HCT116 (cell line): Measurements from ENCODE around the gene UBE3C. TPM values are rescaled to one million over a fixed set of nuclear protein-coding genes. Genes with fewer than 3 reads are reported as not detected.

ENCODE experiments used
- ATAC-seq: fragments of 200-7000 bp; cut with Tn5 transposase; 2 replicates; pipeline ENCODE4 v1.9.1; 2020; ENCODE audit warnings: mild to moderate bottlenecking, moderate library complexity
- BruUV-seq: library from RNA; stranded (reverse); fragments of 400-500 nt; replicated peaks from 2 replicates; lab custom pipeline; 2021; lab: Mats Ljungman, UMichigan
- CTCF ChIA-PET: fragments of 300-600 bp; sonication (Branson Sonifier 250); formaldehyde crosslinking; loops from one replicate; lab custom pipeline; 2021; ENCODE audit warnings: antibody characterized with exemption; lab: Charles Lee
- POLR2A ChIA-PET: fragments of 300-600, 350-600 bp; sonication (Branson Sonifier 250); formaldehyde crosslinking; loops from one replicate; lab custom pipeline; 2021; ENCODE audit warnings: antibody characterized with exemption; lab: Charles Lee
- RAD21 ChIA-PET, 2 experiments: fragments of 300-600 bp; sonication (Branson Sonifier 250); formaldehyde crosslinking; loops; one replicate each; lab custom pipeline; 2023; ENCODE audit warnings: low total read pairs in 2 of 2; ENCODE audit not compliant: uncharacterized antibody in 2 of 2, unreplicated experiment in 2 of 2, low non-redundant PET in 1 of 2; lab: Charles Lee
- DNase-seq: peaks from one replicate; pipeline ENCODE4 v3.0.0-alpha.2; 2010; ENCODE audit warnings: low read depth, low spot score
- H2AFZ ChIP-seq: fragments of 200-600 bp; shearing (Covaris generic), sonication (generic); 2 replicates; pipeline ENCODE4 v1.6.1; 2017; ENCODE audit warnings: low read depth, mixed run types, mixed read lengths, antibody characterized with exemption, low read length; ENCODE audit not compliant: poor library complexity, severe bottlenecking
- H3K27ac ChIP-seq: 2 replicates; pipeline ENCODE4 v1.5.1; 2012; ENCODE audit warnings: low read depth, low read length
- H3K27me3 ChIP-seq: fragments of 200-600 bp; sonication (generic); 2 replicates; pipeline ENCODE4 v1.6.1; 2016; ENCODE audit warnings: mixed run types, low read length, mixed read lengths; ENCODE audit not compliant: insufficient read depth
- H3K36me3 ChIP-seq, 2 experiments: fragments of 200-500 bp in 1 of 2; fragments of 200-600 bp in 1 of 2; sonication (Bioruptor generic) in 1 of 2; sonication (generic) in 1 of 2; 2 replicates each; pipeline versions ENCODE4 v1.5.1 to v1.6.1; 2014 to 2016; ENCODE audit warnings: low read length in 2 of 2, inconsistent platforms in 1 of 2, mixed read lengths in 1 of 2, mixed run types in 1 of 2; ENCODE audit not compliant: insufficient read depth in 2 of 2, control insufficient read depth in 1 of 2
- H3K4me1 ChIP-seq, 2 experiments: fragments of 200-600 bp in 1 of 2; sonication (generic) in 1 of 2; 2 replicates each; pipeline versions ENCODE4 v1.5.1 to v1.6.1; 2012 to 2017; ENCODE audit warnings: low read length in 2 of 2, inconsistent platforms in 1 of 2, mild to moderate bottlenecking in 1 of 2, mixed read lengths in 1 of 2, mixed run types in 1 of 2, moderate library complexity in 1 of 2; ENCODE audit not compliant: insufficient read depth in 2 of 2, control insufficient read depth in 1 of 2
- H3K4me2 ChIP-seq: fragments of 200-600 bp; sonication (generic); 2 replicates; pipeline ENCODE4 v1.6.1; 2017; ENCODE audit warnings: mixed run types, low read length, mixed read lengths
- H3K4me3 ChIP-seq, 2 experiments: fragments of 200-600 bp in 1 of 2; sonication (generic) in 1 of 2; replicated peaks in 1 of 2; 2 replicates each; pipeline ENCODE4 v1.5.1; 2011 to 2016; ENCODE audit warnings: low read length in 2 of 2, control low read depth in 1 of 2, low read depth in 1 of 2, mild to moderate bottlenecking in 1 of 2, mixed read lengths in 1 of 2, mixed run types in 1 of 2
- H3K79me2 ChIP-seq: fragments of 200-600 bp; sonication (generic); 2 replicates; pipeline ENCODE4 v1.6.1; 2017; ENCODE audit warnings: mild to moderate bottlenecking, mixed run types, low read length, moderate library complexity, mixed read lengths; ENCODE audit not compliant: insufficient read depth
- H3K9ac ChIP-seq: fragments of 200-600 bp; sonication (generic); 2 replicates; pipeline ENCODE4 v1.6.1; 2016; ENCODE audit warnings: low read length, mixed read lengths
- H3K9me2 ChIP-seq: fragments of 200-600 bp; sonication (generic), shearing (Covaris generic); 2 replicates; pipeline ENCODE4 v1.6.1; 2017; ENCODE audit warnings: mixed run types, mild to moderate bottlenecking, moderate library complexity; ENCODE audit not compliant: insufficient read depth
- H3K9me3 ChIP-seq, 2 experiments: fragments of 200-500 bp in 1 of 2; fragments of 200-600 bp in 1 of 2; sonication (Bioruptor generic) in 1 of 2; sonication (generic) in 1 of 2; 2 replicates each; pipeline ENCODE4 v1.6.1; 2014 to 2017; ENCODE audit warnings: low read length in 2 of 2, mixed read lengths in 2 of 2, inconsistent platforms in 1 of 2, low read depth in 1 of 2, mild to moderate bottlenecking in 1 of 2, mixed run types in 1 of 2, moderate library complexity in 1 of 2; ENCODE audit not compliant: control insufficient read depth in 1 of 2, insufficient read depth in 1 of 2
- H4K20me1 ChIP-seq: fragments of 200-600 bp; sonication (generic), shearing (Covaris generic); 2 replicates; pipeline ENCODE4 v1.6.1; 2017; ENCODE audit warnings: mixed run types, mild to moderate bottlenecking, moderate library complexity; ENCODE audit not compliant: insufficient read depth
- CEBPB ChIP-seq: IDR thresholded peaks from 2 replicates; pipeline ENCODE4 v1.6.1; 2012; ENCODE audit warnings: low read depth
- ELF1 ChIP-seq: IDR thresholded peaks from 2 replicates; pipeline ENCODE4 v1.6.1; 2012; ENCODE audit warnings: low read depth, borderline replicate concordance
- EZH2phosphoT487 ChIP-seq: fragments of 200-600 bp; IDR thresholded peaks from 2 replicates; pipeline ENCODE4 v1.6.1; 2018; ENCODE audit warnings: antibody characterized with exemption, borderline replicate concordance
- JUND ChIP-seq: IDR thresholded peaks from 2 replicates; pipeline ENCODE4 v1.6.1; 2012
- POLR2AphosphoS5 ChIP-seq: IDR thresholded peaks from 2 replicates; pipeline ENCODE4 v1.6.1; 2011; ENCODE audit warnings: mild to moderate bottlenecking, low read depth, low read length, moderate library complexity
- RAD21 ChIP-seq: IDR thresholded peaks from 2 replicates; pipeline ENCODE4 v1.6.1; 2012; ENCODE audit warnings: low read depth, mild to moderate bottlenecking
- SP1 ChIP-seq: IDR thresholded peaks from 2 replicates; pipeline ENCODE4 v1.6.1; 2012; ENCODE audit warnings: low read depth
- SRF ChIP-seq: IDR thresholded peaks from 2 replicates; pipeline ENCODE4 v1.6.1; 2012; ENCODE audit warnings: low read depth
- TCF7L2 ChIP-seq: IDR thresholded peaks from 2 replicates; pipeline ENCODE4 v1.7.0; 2011; ENCODE audit warnings: borderline replicate concordance, inconsistent platforms; ENCODE audit not compliant: insufficient read depth, insufficient read length; ENCODE audit errors: extremely low read depth
- YY1 ChIP-seq: IDR thresholded peaks from 2 replicates; pipeline ENCODE4 v1.6.1; 2011; ENCODE audit warnings: low read length, low read depth, moderate library complexity, mild to moderate bottlenecking; ENCODE audit not compliant: insufficient replicate concordance; ENCODE audit errors: extremely low read depth
- ZFX ChIP-seq: fragments of 450-650 bp; IDR thresholded peaks from 2 replicates; pipeline ENCODE4 v1.6.1; 2017
- ZNF274 ChIP-seq: fragments of 200-500 bp; sonication (Bioruptor generic); IDR thresholded peaks from 2 replicates; pipeline ENCODE4 v1.6.1; 2014; ENCODE audit warnings: mild to moderate bottlenecking, low read depth, low read length, inconsistent platforms
- intact Hi-C: fragments of 100-400 bp; cut with micrococcal nuclease; formaldehyde crosslinking; loops from 2 replicates; pipeline ENCODE4 v1.10.0; 2022
- total RNA-seq: library from RNA; stranded (reverse); gene quantifications from one replicate; pipeline ENCODE4 v1.2.1, GENCODE V29; 2021; ENCODE audit not compliant: unreplicated experiment
- TF ChIP-seq, protein P1 (sequence below): IDR thresholded peaks from 2 replicates; pipeline ENCODE4 v1.6.1; 2012; ENCODE audit warnings: low read depth
- TF ChIP-seq, protein P2 (sequence below): IDR thresholded peaks from 2 replicates; pipeline ENCODE4 v1.6.1; 2012
- TF ChIP-seq, protein P3 (sequence below): IDR thresholded peaks from 2 replicates; pipeline ENCODE4 v1.6.1; 2011; ENCODE audit warnings: mild to moderate bottlenecking, low read length, moderate library complexity; ENCODE audit not compliant: insufficient replicate concordance; ENCODE audit errors: extremely low read depth
- TF ChIP-seq, protein P4 (sequence below): IDR thresholded peaks from 2 replicates; pipeline ENCODE4 v1.6.1; 2012

UBE3C gene
- total RNA-seq, 1 experiment from 2014 or later: 68.3 TPM

DNA sequence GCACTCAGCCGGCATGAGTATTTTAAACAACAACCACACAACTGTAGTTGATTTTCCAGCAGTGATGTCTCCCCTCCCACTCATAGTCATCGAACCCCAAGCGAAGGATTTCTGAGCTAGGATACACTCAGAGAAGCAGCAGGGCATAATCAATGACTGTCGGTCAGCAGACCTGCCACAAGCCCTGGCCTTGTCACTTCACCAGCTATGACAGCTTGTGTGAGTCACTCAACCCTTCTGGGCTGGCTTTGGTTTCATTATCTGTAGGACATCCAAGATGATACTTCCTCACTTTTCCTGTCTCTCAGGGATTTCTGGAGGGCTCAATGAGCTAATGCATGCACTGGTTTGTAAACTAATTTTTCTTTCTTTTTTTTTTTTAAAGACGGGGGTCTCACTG lies 22.0 kb upstream of the UBE3C start (continued):
- TF ChIP-seq, protein P1, sequence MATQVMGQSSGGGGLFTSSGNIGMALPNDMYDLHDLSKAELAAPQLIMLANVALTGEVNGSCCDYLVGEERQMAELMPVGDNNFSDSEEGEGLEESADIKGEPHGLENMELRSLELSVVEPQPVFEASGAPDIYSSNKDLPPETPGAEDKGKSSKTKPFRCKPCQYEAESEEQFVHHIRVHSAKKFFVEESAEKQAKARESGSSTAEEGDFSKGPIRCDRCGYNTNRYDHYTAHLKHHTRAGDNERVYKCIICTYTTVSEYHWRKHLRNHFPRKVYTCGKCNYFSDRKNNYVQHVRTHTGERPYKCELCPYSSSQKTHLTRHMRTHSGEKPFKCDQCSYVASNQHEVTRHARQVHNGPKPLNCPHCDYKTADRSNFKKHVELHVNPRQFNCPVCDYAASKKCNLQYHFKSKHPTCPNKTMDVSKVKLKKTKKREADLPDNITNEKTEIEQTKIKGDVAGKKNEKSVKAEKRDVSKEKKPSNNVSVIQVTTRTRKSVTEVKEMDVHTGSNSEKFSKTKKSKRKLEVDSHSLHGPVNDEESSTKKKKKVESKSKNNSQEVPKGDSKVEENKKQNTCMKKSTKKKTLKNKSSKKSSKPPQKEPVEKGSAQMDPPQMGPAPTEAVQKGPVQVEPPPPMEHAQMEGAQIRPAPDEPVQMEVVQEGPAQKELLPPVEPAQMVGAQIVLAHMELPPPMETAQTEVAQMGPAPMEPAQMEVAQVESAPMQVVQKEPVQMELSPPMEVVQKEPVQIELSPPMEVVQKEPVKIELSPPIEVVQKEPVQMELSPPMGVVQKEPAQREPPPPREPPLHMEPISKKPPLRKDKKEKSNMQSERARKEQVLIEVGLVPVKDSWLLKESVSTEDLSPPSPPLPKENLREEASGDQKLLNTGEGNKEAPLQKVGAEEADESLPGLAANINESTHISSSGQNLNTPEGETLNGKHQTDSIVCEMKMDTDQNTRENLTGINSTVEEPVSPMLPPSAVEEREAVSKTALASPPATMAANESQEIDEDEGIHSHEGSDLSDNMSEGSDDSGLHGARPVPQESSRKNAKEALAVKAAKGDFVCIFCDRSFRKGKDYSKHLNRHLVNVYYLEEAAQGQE: no peak
- TF ChIP-seq SRF (no peak), ZFX (no peak)

DNA sequence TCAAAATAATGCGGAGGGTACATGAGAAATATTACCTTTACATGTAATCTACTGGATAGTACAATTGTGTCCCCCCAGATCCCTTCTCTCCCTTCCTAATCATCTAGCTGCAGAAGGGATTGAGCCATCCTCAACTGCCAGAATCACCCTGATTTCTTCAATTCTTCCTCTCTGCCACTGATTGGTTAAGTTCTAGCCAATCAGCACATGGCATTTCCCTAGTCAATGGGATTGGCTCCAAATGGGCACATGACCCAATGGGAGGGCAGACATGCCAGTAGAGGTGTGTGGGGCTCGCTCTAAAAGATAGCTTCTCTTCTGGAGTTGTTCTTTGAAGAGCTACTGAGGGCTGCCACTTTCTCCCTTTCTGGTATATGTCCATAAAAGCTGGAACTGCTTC lies 20.9 kb upstream of the UBE3C start:
- ChIA-PET POLR2A (no interaction called here), CTCF (no interaction called here), RAD21 (no interaction called here)
- no peak overlapping the region for H3K4me2 ChIP-seq
- no peak overlapping the region for H3K4me3 ChIP-seq
- H2AFZ ChIP-seq: no peak overlapping the region
- no peaks in the 10 kb centered on the region for H4K20me1 ChIP-seq
- H3K27me3 ChIP-seq: no peaks in the 10 kb centered on the region
- H3K79me2 ChIP-seq: no peaks in the 10 kb centered on the region
- no peaks in the 10 kb centered on the region for H3K4me1 ChIP-seq
- H3K9me2 ChIP-seq: no peaks in the 10 kb centered on the region
- DNase-seq (no peak), ATAC-seq (no peak)
- H3K27ac ChIP-seq: no peak overlapping the region
- intact Hi-C loops: no loop called here
- H3K9me3 ChIP-seq: no peaks in the 10 kb centered on the region
- no TSS peak for BruUV-seq
- no peaks in the 10 kb centered on the region for H3K36me3 ChIP-seq
- no peak overlapping the region for H3K9ac ChIP-seq
- TF ChIP-seq, protein P2, sequence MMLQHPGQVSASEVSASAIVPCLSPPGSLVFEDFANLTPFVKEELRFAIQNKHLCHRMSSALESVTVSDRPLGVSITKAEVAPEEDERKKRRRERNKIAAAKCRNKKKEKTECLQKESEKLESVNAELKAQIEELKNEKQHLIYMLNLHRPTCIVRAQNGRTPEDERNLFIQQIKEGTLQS: no peak
- TF ChIP-seq SRF (no peak), ZNF274 (no peak), CEBPB (no peak), JUND (no peak), YY1 (no peak), EZH2phosphoT487 (no peak), ZFX (no peak), RAD21 (no peak), ELF1 (no peak), TCF7L2 (no peak), POLR2AphosphoS5 (no peak), SP1 (no peak)
- TF ChIP-seq, protein P3, sequence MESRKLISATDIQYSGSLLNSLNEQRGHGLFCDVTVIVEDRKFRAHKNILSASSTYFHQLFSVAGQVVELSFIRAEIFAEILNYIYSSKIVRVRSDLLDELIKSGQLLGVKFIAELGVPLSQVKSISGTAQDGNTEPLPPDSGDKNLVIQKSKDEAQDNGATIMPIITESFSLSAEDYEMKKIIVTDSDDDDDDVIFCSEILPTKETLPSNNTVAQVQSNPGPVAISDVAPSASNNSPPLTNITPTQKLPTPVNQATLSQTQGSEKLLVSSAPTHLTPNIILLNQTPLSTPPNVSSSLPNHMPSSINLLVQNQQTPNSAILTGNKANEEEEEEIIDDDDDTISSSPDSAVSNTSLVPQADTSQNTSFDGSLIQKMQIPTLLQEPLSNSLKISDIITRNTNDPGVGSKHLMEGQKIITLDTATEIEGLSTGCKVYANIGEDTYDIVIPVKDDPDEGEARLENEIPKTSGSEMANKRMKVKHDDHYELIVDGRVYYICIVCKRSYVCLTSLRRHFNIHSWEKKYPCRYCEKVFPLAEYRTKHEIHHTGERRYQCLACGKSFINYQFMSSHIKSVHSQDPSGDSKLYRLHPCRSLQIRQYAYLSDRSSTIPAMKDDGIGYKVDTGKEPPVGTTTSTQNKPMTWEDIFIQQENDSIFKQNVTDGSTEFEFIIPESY: no peak
- TF ChIP-seq, protein P1: no peak
- TF ChIP-seq, protein P4, sequence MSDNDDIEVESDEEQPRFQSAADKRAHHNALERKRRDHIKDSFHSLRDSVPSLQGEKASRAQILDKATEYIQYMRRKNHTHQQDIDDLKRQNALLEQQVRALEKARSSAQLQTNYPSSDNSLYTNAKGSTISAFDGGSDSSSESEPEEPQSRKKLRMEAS: no peak
